GM10847 (cell line): ENCODE data around the gene FSTL4.

Experiments used
- POLR2A ChIP-seq: IDR thresholded peaks from 2 replicates; pipeline ENCODE4 v1.6.1; 2011; ENCODE audit not compliant: insufficient read length; ENCODE audit errors: extremely low read depth

Gene FSTL4

DNA sequence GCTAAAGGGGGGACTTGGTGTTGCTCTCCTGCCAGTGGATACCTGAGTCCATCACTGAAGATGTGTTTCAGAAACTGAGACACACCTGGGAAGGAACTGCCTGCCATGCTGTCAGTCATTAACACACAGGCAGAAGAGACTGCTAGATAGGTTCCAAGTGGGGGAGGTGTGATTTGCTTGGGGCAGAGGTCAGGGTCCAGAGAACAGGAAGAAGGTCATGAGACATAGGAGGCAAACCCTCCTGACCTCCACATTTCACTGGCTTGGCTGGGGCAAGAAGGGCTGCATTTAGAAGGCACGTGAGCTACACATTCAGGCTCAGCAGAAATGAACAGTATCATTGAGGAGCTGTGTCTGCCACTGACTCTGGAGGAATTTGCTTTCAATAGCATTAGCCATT, 344.7 kb downstream of the FSTL4 start:
- TF ChIP-seq POLR2A, result no peak

DNA sequence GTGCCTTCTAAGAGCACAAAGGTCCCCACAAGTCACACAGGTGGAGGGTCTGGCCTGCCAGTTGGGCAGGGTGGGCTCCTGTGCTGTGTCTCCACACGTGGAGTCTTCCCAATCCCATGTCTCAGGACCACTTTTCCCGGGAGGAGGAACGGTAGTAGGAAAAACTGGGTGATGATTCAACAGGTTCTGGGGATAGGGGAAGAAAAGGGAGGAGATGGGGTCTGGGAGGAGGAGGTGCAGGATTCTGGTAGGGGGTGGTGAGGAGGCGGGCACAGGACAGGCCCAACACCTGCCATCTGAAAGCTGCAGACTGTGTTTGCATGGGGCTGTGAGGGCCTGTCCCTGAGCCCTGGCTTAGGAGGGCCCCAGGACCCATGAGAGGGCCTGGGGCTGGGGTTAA, 345.4 kb downstream of the FSTL4 start:
- no peak for TF ChIP-seq POLR2A

DNA sequence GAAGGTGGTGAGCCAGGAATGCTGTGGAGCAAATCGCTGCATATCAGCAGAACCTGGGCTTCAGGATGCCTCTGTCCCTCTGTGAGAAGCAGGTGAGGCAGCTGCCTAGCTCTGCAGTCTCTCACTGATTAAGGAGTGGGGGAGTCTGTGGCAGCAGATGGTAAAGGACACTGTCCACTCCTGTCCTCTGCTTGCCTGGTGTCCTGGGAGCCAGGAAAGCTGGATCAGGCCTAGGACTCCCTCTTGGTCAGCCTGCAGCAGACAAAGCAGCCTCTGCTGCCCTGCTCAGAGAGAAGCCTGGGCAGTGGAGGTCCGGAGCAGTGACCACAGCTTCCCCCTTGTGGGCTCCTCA, 345.8 kb downstream of the FSTL4 start:
- no peak for TF ChIP-seq POLR2A

- TF ChIP-seq POLR2A, result no peak
Measured at GRCh38 chr5:133265720-133266526, 346.4 kb downstream of the FSTL4 start.

GRCh38 chr5:133265257-133265656, 347.1 kb downstream of the FSTL4 start:
- no peak for TF ChIP-seq POLR2A

DNA sequence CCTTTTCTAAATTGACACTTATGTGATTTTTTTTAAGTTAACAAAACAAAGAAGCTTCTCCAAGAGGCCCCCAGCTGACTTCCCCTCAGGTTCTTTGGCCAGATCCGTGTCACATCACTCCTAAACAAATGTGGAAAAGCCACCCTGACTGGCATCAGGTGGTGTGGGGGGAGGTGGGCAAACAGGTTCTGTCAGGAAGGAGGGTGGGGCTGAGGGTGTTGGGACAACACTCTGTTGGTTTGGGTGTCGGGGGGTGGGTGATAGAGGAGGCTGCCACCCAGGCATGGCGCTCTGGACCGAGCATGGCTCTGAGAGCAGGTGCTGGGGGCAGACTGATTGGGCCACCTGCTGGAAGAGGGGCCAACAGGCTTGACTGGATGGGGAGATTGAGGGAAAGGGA, 349.7 kb downstream of the FSTL4 start:
- TF ChIP-seq POLR2A, result no peak

- TF ChIP-seq POLR2A, result no peak
Measured at GRCh38 chr5:133261993-133262392, 350.3 kb downstream of the FSTL4 start.

- TF ChIP-seq POLR2A, result no peak
Measured at GRCh38 chr5:133260715-133261114, 351.6 kb downstream of the FSTL4 start.

DNA sequence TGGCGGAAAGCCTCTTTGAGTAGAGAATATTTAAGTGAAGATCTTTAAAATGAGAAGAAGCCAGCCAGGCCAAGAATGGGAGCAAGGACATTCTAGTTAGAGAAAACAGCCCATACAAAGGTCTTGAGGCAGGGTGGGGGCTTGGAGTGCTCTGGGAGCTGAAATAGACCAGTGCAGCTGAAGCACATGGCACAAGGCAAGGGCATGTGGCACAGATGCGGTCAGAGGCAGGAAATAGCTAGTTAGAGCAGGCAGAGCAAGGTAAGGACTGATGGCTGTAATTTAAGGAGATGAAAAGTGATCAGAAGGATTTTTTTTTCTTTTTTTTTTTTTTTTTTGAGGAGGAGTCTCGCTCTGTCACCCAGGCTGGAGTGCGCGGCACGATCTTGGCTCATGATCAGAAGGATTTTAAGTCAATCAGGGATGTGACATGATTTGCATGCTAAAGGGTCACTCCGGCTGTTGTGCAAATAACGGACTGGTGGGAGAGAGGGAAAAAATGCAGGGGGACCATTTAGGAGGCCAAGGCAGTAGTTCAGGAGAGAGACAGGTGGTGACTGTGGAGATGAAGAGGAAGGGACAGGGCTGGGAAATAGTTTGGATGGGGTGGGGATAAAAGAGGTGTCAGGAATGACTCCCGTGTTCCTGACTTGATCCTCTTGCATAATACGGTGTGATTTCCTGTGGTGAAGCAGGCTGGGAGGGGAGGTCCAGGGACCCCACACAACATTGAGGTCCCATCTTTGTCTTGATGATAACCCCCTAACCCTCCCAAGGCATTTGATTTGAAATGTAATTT, 352.9 kb downstream of the FSTL4 start:
- no peak for TF ChIP-seq POLR2A

GRCh38 chr5:133257977-133258376, 354.4 kb downstream of the FSTL4 start:
- no peak for TF ChIP-seq POLR2A

GRCh38 chr5:133256276-133256675, 356.1 kb downstream of the FSTL4 start:
- no peak for TF ChIP-seq POLR2A

DNA sequence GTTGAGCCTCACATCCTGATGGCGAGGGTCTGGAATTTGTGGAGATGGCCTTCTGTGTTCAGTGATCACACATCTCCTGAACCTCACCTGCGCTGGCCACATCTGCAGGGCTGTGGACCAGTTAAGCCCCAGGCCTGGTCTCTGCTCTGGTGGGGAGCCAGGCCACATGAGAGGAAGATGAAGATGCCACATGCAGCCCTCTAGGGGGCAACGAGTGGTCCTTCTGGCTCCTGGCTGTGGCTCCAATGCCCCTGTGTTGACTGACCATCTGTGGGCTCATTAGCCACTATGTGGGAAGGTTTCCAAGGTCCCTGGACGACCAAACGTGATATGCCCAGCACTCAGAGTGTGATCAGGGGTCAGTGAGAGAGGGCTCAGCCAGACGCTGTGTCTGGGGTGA, 357.5 kb downstream of the FSTL4 start:
- TF ChIP-seq POLR2A, result no peak

DNA sequence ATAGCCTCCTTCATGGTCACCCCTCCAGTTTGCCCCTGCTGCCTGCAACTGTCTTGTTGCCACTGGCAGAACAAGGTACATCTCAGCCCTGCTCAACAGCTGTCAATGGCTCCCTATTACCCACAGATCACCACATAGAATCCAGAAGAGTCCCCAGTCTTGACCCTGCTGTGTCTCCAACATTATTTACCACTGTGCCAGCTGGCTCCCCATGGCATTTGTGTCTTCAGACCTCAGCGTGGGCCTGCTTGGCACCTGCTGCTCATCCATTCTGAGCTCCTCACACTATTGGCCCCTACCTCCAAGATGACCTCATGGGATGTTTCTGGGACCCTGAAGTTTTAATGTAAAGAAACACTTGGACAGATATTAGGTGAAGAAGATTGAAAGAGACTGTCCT, 358.7 kb downstream of the FSTL4 start:
- no peak for TF ChIP-seq POLR2A

GRCh38 chr5:133253070-133253469, 359.3 kb downstream of the FSTL4 start:
- no peak for TF ChIP-seq POLR2A

- no peak for TF ChIP-seq POLR2A
Measured at GRCh38 chr5:133252133-133252480, 360.2 kb downstream of the FSTL4 start.

DNA sequence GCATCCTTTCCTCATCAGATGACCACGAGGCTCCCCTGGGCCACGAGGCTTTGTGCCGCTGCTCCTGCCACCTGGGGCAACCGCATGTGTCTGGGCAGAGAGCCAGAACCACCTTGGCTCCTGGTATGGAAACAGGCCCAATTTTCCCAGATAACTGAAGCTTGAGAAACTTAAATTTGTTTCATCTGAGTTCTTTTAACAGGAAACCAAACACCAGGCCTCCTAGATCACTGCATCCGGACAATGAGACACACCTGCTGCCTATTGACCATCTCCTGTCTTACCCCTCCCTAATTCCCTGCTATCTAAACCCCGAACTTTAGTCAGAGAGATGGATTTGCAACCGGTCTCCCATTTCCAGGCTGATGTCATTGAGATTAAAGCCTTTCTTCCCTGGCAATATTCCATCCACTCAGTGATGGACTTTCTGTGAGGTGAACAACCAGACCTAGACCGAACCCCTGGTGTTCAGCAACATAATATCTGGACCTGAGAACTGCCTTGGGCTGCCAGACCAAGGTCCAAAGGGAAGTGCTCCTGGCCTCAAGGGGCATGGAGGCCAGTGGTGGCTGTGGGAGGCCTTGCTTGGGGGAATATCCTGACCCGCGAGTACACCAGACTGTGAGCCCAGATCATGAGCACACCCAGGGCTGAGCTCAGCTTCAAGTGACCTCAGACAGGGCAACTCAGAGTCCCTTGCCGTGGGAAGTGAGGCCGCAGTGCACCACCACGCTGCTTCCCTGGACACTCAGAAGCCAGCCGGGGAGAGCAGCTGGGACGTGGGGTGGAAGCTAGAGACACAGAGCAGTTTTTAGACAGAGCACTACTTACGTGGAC, 360.8 kb downstream of the FSTL4 start:
- no peak for TF ChIP-seq POLR2A
